ENCODE measurements around the gene SIX2.

- TF ChIP-seq NFRKB (IDR thresholded peaks at IDR 0.05) (no peak), ZNF384 (IDR thresholded peaks at IDR 0.05) (no peak), HDGF (IDR thresholded peaks at IDR 0.05; ENCODE audit: borderline replicate concordance) (no peak), TARDBP (IDR thresholded peaks at IDR 0.05) (no peak), SP1 (IDR thresholded peaks at IDR 0.05) (no peak), FOXK2 (IDR thresholded peaks at IDR 0.05) (no peak), L3MBTL2 (conservative IDR thresholded peaks at IDR 0.05) (no peak), FOXM1 (IDR thresholded peaks at IDR 0.05; ENCODE audit: borderline replicate concordance) (no peak), FOXA1 (IDR thresholded peaks at IDR 0.05) (no peak), BHLHE40 (IDR thresholded peaks at IDR 0.05; ENCODE audit: borderline replicate concordance) (no peak)
Observed at GRCh38 chr2:44983836-44984604, 25.2 kb downstream of the SIX2 start.

Measured in HEK293T (cell line).